Activated naive CD8-positive, alpha-beta T cell treated with anti-CD3 and anti-CD28 coated beads, Interleukin-2, amount 10 ng/mL, durations not matched to agents 7 days and 5 days (primary cell): ENCODE measurements around the gene PPM1H. TPM values are rescaled to one million over a fixed set of nuclear protein-coding genes. Genes with fewer than 3 reads are reported as not detected.

Experiments used
- ATAC-seq: fragments of 150-1000 bp; cut with Tn5 transposase; one replicate; pipeline ENCODE4 v1.10.0; 2021; ENCODE audit warnings: low read depth, moderate library complexity
- POLR2A ChIA-PET: fragments of 350-600 bp; sonication (Branson Sonifier 250); formaldehyde crosslinking; loops from one replicate; lab custom pipeline; 2021; ENCODE audit warnings: antibody characterized with exemption; lab: Charles Lee
- DNase-seq: peaks from one replicate; pipeline ENCODE4 v3.0.0; 2021
- H3K27ac Mint-ChIP-seq: one replicate; pipeline ENCODE4 v1.8.0; 2022; ENCODE audit warnings: mild to moderate bottlenecking, mixed read lengths
- H3K27me3 Mint-ChIP-seq: one replicate; pipeline ENCODE4 v1.8.0; 2022; ENCODE audit warnings: mild to moderate bottlenecking, moderate library complexity, mixed read lengths
- H3K36me3 Mint-ChIP-seq: one replicate; pipeline ENCODE4 v1.8.0; 2021; ENCODE audit warnings: mild to moderate bottlenecking, mixed read lengths
- H3K4me1 Mint-ChIP-seq: one replicate; pipeline ENCODE4 v1.8.0; 2021; ENCODE audit warnings: mixed read lengths
- H3K4me3 Mint-ChIP-seq: one replicate; pipeline ENCODE4 v1.8.0; 2022; ENCODE audit warnings: mild to moderate bottlenecking, moderate library complexity, mixed read lengths
- H3K9me3 Mint-ChIP-seq: one replicate; pipeline ENCODE4 v1.8.0; 2021; ENCODE audit warnings: mixed read lengths
- total RNA-seq, 2 experiments: library from RNA; stranded (reverse); gene quantifications; one replicate each; pipeline ENCODE4 v1.2.3, GENCODE V29; 2021

PPM1H gene
- total RNA-seq, 2 experiments from 2014 or later, result 0.06 TPM; not detected in 1

GRCh38 chr12:62799126-62799736 is 135.7 kb downstream of the PPM1H start:
- Mint-ChIP-seq H3K36me3 (no peaks in the 10 kb centered on the region), H3K27ac (no peak overlapping the region), H3K4me3 (no peak overlapping the region), H3K27me3 (peaks cover 11% of the 10 kb centered on the region), H3K4me1 (no peaks in the 10 kb centered on the region), H3K9me3 (no peaks in the 10 kb centered on the region)
- ATAC-seq (peak; percentile 54), DNase-seq (no peak)
- POLR2A ChIA-PET, result interaction anchor here (1.2 kb wide), 1 partner anchor 196 kb away, joined by 3 read pairs; no protein-coding TSS in a partner anchor

- POLR2A ChIA-PET, result interaction anchor here (2.9 kb wide), 1 partner anchor 192 kb away, joined by 9 read pairs; no protein-coding TSS in a partner anchor
- no peak for ATAC-seq
- H3K4me3 Mint-ChIP-seq, result no peak overlapping the region
- H3K9me3 Mint-ChIP-seq, result no peaks in the 10 kb centered on the region
- H3K4me1 Mint-ChIP-seq, result peaks cover 1% of the 10 kb centered on the region
- H3K36me3 Mint-ChIP-seq, result no peaks in the 10 kb centered on the region
- DNase-seq, result no peak
- peaks cover 21% of the 10 kb centered on the region for H3K27me3 Mint-ChIP-seq
- H3K27ac Mint-ChIP-seq, result no peak overlapping the region
These were observed 140.7 kb downstream of the PPM1H start for GRCh38 chr12:62794218-62794583.

GRCh38 chr12:62793256-62794217 is 141.4 kb downstream of the PPM1H start:
- ATAC-seq (peak; percentile 39), DNase-seq (peak; percentile 76)
- no peak overlapping the region for H3K4me3 Mint-ChIP-seq
- H3K27ac Mint-ChIP-seq, result no peak overlapping the region
- POLR2A ChIA-PET, result interaction anchor here (0.7 to 2.9 kb wide), 2 partner anchors 25 to 191 kb away, joined by 3 to 9 read pairs; no protein-coding TSS in a partner anchor
- H3K27me3 Mint-ChIP-seq, result peaks cover 21% of the 10 kb centered on the region
- no peaks in the 10 kb centered on the region for H3K9me3 Mint-ChIP-seq
- H3K36me3 Mint-ChIP-seq, result no peaks in the 10 kb centered on the region
- H3K4me1 Mint-ChIP-seq, result peaks cover 1% of the 10 kb centered on the region

GRCh38 chr12:62792236-62792870 is 142.6 kb downstream of the PPM1H start:
- POLR2A ChIA-PET, result no interaction called here
- Mint-ChIP-seq H3K4me3 (no peak overlapping the region), H3K4me1 (peaks cover 1% of the 10 kb centered on the region), H3K36me3 (no peaks in the 10 kb centered on the region), H3K27me3 (peaks cover 21% of the 10 kb centered on the region), H3K27ac (no peak overlapping the region), H3K9me3 (no peaks in the 10 kb centered on the region)
- ATAC-seq, result no peak
- no peak for DNase-seq

GRCh38 chr12:62789851-62790250 is 145.1 kb downstream of the PPM1H start:
- POLR2A ChIA-PET, result no interaction called here
- DNase-seq, result no peak
- Mint-ChIP-seq H3K4me1 (peaks cover 12% of the 10 kb centered on the region), H3K36me3 (no peaks in the 10 kb centered on the region), H3K27me3 (peaks cover 10% of the 10 kb centered on the region), H3K4me3 (no peak overlapping the region), H3K27ac (no peak overlapping the region), H3K9me3 (no peaks in the 10 kb centered on the region)
- ATAC-seq, result no peak

GRCh38 chr12:62787611-62788010 is 147.3 kb downstream of the PPM1H start:
- no peaks in the 10 kb centered on the region for H3K9me3 Mint-ChIP-seq
- DNase-seq (no peak), ATAC-seq (no peak)
- POLR2A ChIA-PET, result no interaction called here
- no peak overlapping the region for H3K27ac Mint-ChIP-seq
- H3K36me3 Mint-ChIP-seq, result no peaks in the 10 kb centered on the region
- peaks cover 12% of the 10 kb centered on the region for H3K4me1 Mint-ChIP-seq
- H3K27me3 Mint-ChIP-seq, result peaks cover 9% of the 10 kb centered on the region
- no peak overlapping the region for H3K4me3 Mint-ChIP-seq

- no peaks in the 10 kb centered on the region for H3K36me3 Mint-ChIP-seq
- H3K4me3 Mint-ChIP-seq, result no peak overlapping the region
- H3K9me3 Mint-ChIP-seq, result no peaks in the 10 kb centered on the region
- no peak overlapping the region for H3K27ac Mint-ChIP-seq
- peaks cover 12% of the 10 kb centered on the region for H3K4me1 Mint-ChIP-seq
- POLR2A ChIA-PET, result no interaction called here
- peaks cover 10% of the 10 kb centered on the region for H3K27me3 Mint-ChIP-seq
- no peak for DNase-seq
- no peak for ATAC-seq
These were observed 147.9 kb downstream of the PPM1H start for GRCh38 chr12:62787023-62787422.

- no peak overlapping the region for H3K4me3 Mint-ChIP-seq
- H3K27ac Mint-ChIP-seq, result peak overlapping the region; percentile 14
- H3K36me3 Mint-ChIP-seq, result no peaks in the 10 kb centered on the region
- POLR2A ChIA-PET, result no interaction called here
- H3K9me3 Mint-ChIP-seq, result no peaks in the 10 kb centered on the region
- ATAC-seq, result peak; percentile 71
- no peak for DNase-seq
- peaks cover 12% of the 10 kb centered on the region for H3K4me1 Mint-ChIP-seq
- peaks cover 11% of the 10 kb centered on the region for H3K27me3 Mint-ChIP-seq
These were observed 148.9 kb downstream of the PPM1H start for GRCh38 chr12:62785941-62786559.

GRCh38 chr12:62784576-62784975 is 150.4 kb downstream of the PPM1H start:
- H3K4me1 Mint-ChIP-seq, result peaks cover 12% of the 10 kb centered on the region
- no peak for ATAC-seq
- no peak overlapping the region for H3K27ac Mint-ChIP-seq
- H3K4me3 Mint-ChIP-seq, result no peak overlapping the region
- no peaks in the 10 kb centered on the region for H3K36me3 Mint-ChIP-seq
- no peak for DNase-seq
- POLR2A ChIA-PET, result no interaction called here
- H3K9me3 Mint-ChIP-seq, result no peaks in the 10 kb centered on the region
- H3K27me3 Mint-ChIP-seq, result peaks cover 8% of the 10 kb centered on the region

- peaks cover 12% of the 10 kb centered on the region for H3K4me1 Mint-ChIP-seq
- POLR2A ChIA-PET, result no interaction called here
- no peak for DNase-seq
- peaks cover 8% of the 10 kb centered on the region for H3K27me3 Mint-ChIP-seq
- no peak overlapping the region for H3K27ac Mint-ChIP-seq
- ATAC-seq, result no peak
- no peaks in the 10 kb centered on the region for H3K9me3 Mint-ChIP-seq
- H3K36me3 Mint-ChIP-seq, result no peaks in the 10 kb centered on the region
- H3K4me3 Mint-ChIP-seq, result no peak overlapping the region
These were observed 151.1 kb downstream of the PPM1H start for GRCh38 chr12:62783881-62784280.

GRCh38 chr12:62781136-62781880 is 153.6 kb downstream of the PPM1H start:
- no peak overlapping the region for H3K4me3 Mint-ChIP-seq
- POLR2A ChIA-PET, result no interaction called here
- no peaks in the 10 kb centered on the region for H3K9me3 Mint-ChIP-seq

GRCh38 chr12:62779488-62779887 is 155.5 kb downstream of the PPM1H start:
- DNase-seq (no peak), ATAC-seq (no peak)
- Mint-ChIP-seq H3K4me1 (peaks cover 2% of the 10 kb centered on the region), H3K27me3 (peaks cover 8% of the 10 kb centered on the region), H3K9me3 (no peaks in the 10 kb centered on the region), H3K36me3 (no peaks in the 10 kb centered on the region), H3K27ac (no peak overlapping the region), H3K4me3 (no peak overlapping the region)
- POLR2A ChIA-PET, result no interaction called here

More at GRCh38 chr12:62781136-62781880, 153.6 kb downstream of the PPM1H start:
- Mint-ChIP-seq H3K36me3 (no peaks in the 10 kb centered on the region), H3K27ac (no peak overlapping the region), H3K27me3 (peaks cover 8% of the 10 kb centered on the region), H3K4me1 (peaks cover 9% of the 10 kb centered on the region)
- DNase-seq (no peak), ATAC-seq (no peak)
